Stimulated activated memory B cell treated with anti-CD40 and anti-IgM and Interleukin-4, amounts not matched to agents 10 μg/mL and 1 μg/mL and 100 μg/mL, for 72 hours (primary cell): ENCODE data around the gene CTNNAL1.

Source experiments
- ATAC-seq: fragments of 150-1000 bp; cut with Tn5 transposase; 2 replicates; pipeline ENCODE4 v1.10.0; 2021
- H3K27ac Mint-ChIP-seq: one replicate; pipeline ENCODE4 v1.8.0; 2022; ENCODE audit warnings: mild to moderate bottlenecking, mixed read lengths
- H3K27me3 Mint-ChIP-seq: one replicate; pipeline ENCODE4 v1.8.0; 2022; ENCODE audit warnings: mixed read lengths
- H3K36me3 Mint-ChIP-seq: one replicate; pipeline ENCODE4 v1.8.0; 2022; ENCODE audit warnings: mixed read lengths
- H3K4me1 Mint-ChIP-seq: one replicate; pipeline ENCODE4 v1.8.0; 2022; ENCODE audit warnings: mixed read lengths
- H3K4me3 Mint-ChIP-seq: one replicate; pipeline ENCODE4 v1.8.0; 2022; ENCODE audit warnings: mild to moderate bottlenecking, moderate library complexity, mixed read lengths
- H3K9me3 Mint-ChIP-seq: one replicate; pipeline ENCODE4 v1.8.0; 2022; ENCODE audit warnings: mixed read lengths

CTNNAL1 gene

GRCh38 chr9:109013679-109014607, 644 bp upstream of the CTNNAL1 start:
- Mint-ChIP-seq H3K36me3 (peaks cover 2% of the 10 kb centered on the region), H3K4me3 (peak overlapping the region; percentile 83), H3K27ac (peak overlapping the region; percentile 76), H3K27me3 (peaks cover 21% of the 10 kb centered on the region), H3K4me1 (peaks cover 43% of the 10 kb centered on the region), H3K9me3 (no peaks in the 10 kb centered on the region)
- no peak for ATAC-seq

GRCh38 chr9:109012009-109012875, 1.1 kb downstream of the CTNNAL1 start:
- H3K4me3 Mint-ChIP-seq = peak overlapping the region; percentile 86
- no peaks in the 10 kb centered on the region for H3K9me3 Mint-ChIP-seq
- H3K27me3 Mint-ChIP-seq = peaks cover 23% of the 10 kb centered on the region
- no peaks in the 10 kb centered on the region for H3K36me3 Mint-ChIP-seq
- peak overlapping the region; percentile 76 for H3K27ac Mint-ChIP-seq
- peaks cover 35% of the 10 kb centered on the region for H3K4me1 Mint-ChIP-seq
- ATAC-seq = peak; percentile 22

- no peak for ATAC-seq
- Mint-ChIP-seq H3K9me3 (no peaks in the 10 kb centered on the region), H3K4me1 (peaks cover 33% of the 10 kb centered on the region), H3K36me3 (no peaks in the 10 kb centered on the region), H3K27ac (no peak overlapping the region), H3K27me3 (peaks cover 23% of the 10 kb centered on the region), H3K4me3 (no peak overlapping the region)
These were observed 2.0 kb downstream of the CTNNAL1 start for GRCh38 chr9:109011231-109011671.

GRCh38 chr9:109010746-109011145, 2.6 kb downstream of the CTNNAL1 start:
- Mint-ChIP-seq H3K27ac (no peak overlapping the region), H3K4me1 (peaks cover 28% of the 10 kb centered on the region), H3K4me3 (no peak overlapping the region), H3K36me3 (no peaks in the 10 kb centered on the region), H3K9me3 (no peaks in the 10 kb centered on the region), H3K27me3 (peaks cover 23% of the 10 kb centered on the region)
- ATAC-seq = no peak

GRCh38 chr9:109005678-109006077, 7.6 kb downstream of the CTNNAL1 start:
- H3K27me3 Mint-ChIP-seq = peaks cover 9% of the 10 kb centered on the region
- H3K9me3 Mint-ChIP-seq = peaks cover 8% of the 10 kb centered on the region
- no peak overlapping the region for H3K27ac Mint-ChIP-seq
- no peak for ATAC-seq
- no peak overlapping the region for H3K4me3 Mint-ChIP-seq
- H3K4me1 Mint-ChIP-seq = no peaks in the 10 kb centered on the region
- H3K36me3 Mint-ChIP-seq = peaks cover 6% of the 10 kb centered on the region

- no peak overlapping the region for H3K4me3 Mint-ChIP-seq
- no peaks in the 10 kb centered on the region for H3K4me1 Mint-ChIP-seq
- H3K36me3 Mint-ChIP-seq = peaks cover 6% of the 10 kb centered on the region
- peaks cover 8% of the 10 kb centered on the region for H3K9me3 Mint-ChIP-seq
- no peaks in the 10 kb centered on the region for H3K27me3 Mint-ChIP-seq
- no peak for ATAC-seq
- H3K27ac Mint-ChIP-seq = no peak overlapping the region
These were observed 10.2 kb downstream of the CTNNAL1 start for GRCh38 chr9:109003116-109003515.

- no peaks in the 10 kb centered on the region for H3K4me1 Mint-ChIP-seq
- ATAC-seq = no peak
- peaks cover 8% of the 10 kb centered on the region for H3K9me3 Mint-ChIP-seq
- H3K27me3 Mint-ChIP-seq = no peaks in the 10 kb centered on the region
- H3K27ac Mint-ChIP-seq = no peak overlapping the region
- H3K36me3 Mint-ChIP-seq = peaks cover 6% of the 10 kb centered on the region
- H3K4me3 Mint-ChIP-seq = no peak overlapping the region
These were observed 11.2 kb downstream of the CTNNAL1 start for GRCh38 chr9:109002141-109002540.

- Mint-ChIP-seq H3K36me3 (peaks cover 6% of the 10 kb centered on the region), H3K4me1 (no peaks in the 10 kb centered on the region), H3K27ac (no peak overlapping the region), H3K27me3 (no peaks in the 10 kb centered on the region), H3K9me3 (peaks cover 8% of the 10 kb centered on the region), H3K4me3 (no peak overlapping the region)
- no peak for ATAC-seq
These were observed 12.0 kb downstream of the CTNNAL1 start for GRCh38 chr9:109001275-109001676.

GRCh38 chr9:108997112-108997511, 16.2 kb downstream of the CTNNAL1 start:
- Mint-ChIP-seq H3K4me3 (no peak overlapping the region), H3K4me1 (no peaks in the 10 kb centered on the region), H3K27me3 (no peaks in the 10 kb centered on the region), H3K36me3 (no peaks in the 10 kb centered on the region), H3K27ac (no peak overlapping the region), H3K9me3 (no peaks in the 10 kb centered on the region)
- no peak for ATAC-seq

- H3K27ac Mint-ChIP-seq = no peak overlapping the region
- no peaks in the 10 kb centered on the region for H3K4me1 Mint-ChIP-seq
- H3K36me3 Mint-ChIP-seq = no peaks in the 10 kb centered on the region
- H3K27me3 Mint-ChIP-seq = no peaks in the 10 kb centered on the region
- H3K9me3 Mint-ChIP-seq = no peaks in the 10 kb centered on the region
- no peak overlapping the region for H3K4me3 Mint-ChIP-seq
- ATAC-seq = no peak
These were observed 16.7 kb downstream of the CTNNAL1 start for GRCh38 chr9:108996643-108997042.

GRCh38 chr9:108994695-108995094, 18.6 kb downstream of the CTNNAL1 start:
- Mint-ChIP-seq H3K36me3 (no peaks in the 10 kb centered on the region), H3K27me3 (no peaks in the 10 kb centered on the region), H3K4me1 (no peaks in the 10 kb centered on the region), H3K4me3 (no peak overlapping the region), H3K27ac (no peak overlapping the region), H3K9me3 (no peaks in the 10 kb centered on the region)
- ATAC-seq = peak; percentile 55

GRCh38 chr9:108991479-108991878, 21.8 kb downstream of the CTNNAL1 start:
- ATAC-seq = no peak
- Mint-ChIP-seq H3K9me3 (no peaks in the 10 kb centered on the region), H3K4me3 (no peak overlapping the region), H3K4me1 (no peaks in the 10 kb centered on the region), H3K36me3 (no peaks in the 10 kb centered on the region), H3K27me3 (no peaks in the 10 kb centered on the region), H3K27ac (no peak overlapping the region)

GRCh38 chr9:108983885-108984284, 29.4 kb downstream of the CTNNAL1 start:
- ATAC-seq = no peak
- Mint-ChIP-seq H3K4me1 (no peaks in the 10 kb centered on the region), H3K36me3 (no peaks in the 10 kb centered on the region), H3K9me3 (no peaks in the 10 kb centered on the region), H3K27ac (no peak overlapping the region), H3K27me3 (no peaks in the 10 kb centered on the region), H3K4me3 (no peak overlapping the region)

- no peak for ATAC-seq
- H3K4me1 Mint-ChIP-seq = no peaks in the 10 kb centered on the region
- no peaks in the 10 kb centered on the region for H3K27me3 Mint-ChIP-seq
- no peak overlapping the region for H3K27ac Mint-ChIP-seq
- no peak overlapping the region for H3K4me3 Mint-ChIP-seq
- no peaks in the 10 kb centered on the region for H3K9me3 Mint-ChIP-seq
- no peaks in the 10 kb centered on the region for H3K36me3 Mint-ChIP-seq
These were observed 32.4 kb downstream of the CTNNAL1 start for GRCh38 chr9:108980893-108981292.

- Mint-ChIP-seq H3K27ac (no peak overlapping the region), H3K27me3 (no peaks in the 10 kb centered on the region), H3K4me3 (no peak overlapping the region), H3K36me3 (no peaks in the 10 kb centered on the region), H3K4me1 (no peaks in the 10 kb centered on the region), H3K9me3 (no peaks in the 10 kb centered on the region)
- no peak for ATAC-seq
These were observed 35.1 kb downstream of the CTNNAL1 start for GRCh38 chr9:108978205-108978604.
